HG03342 (cell line): ENCODE results near the gene BEND5.

Experiments
- ATAC-seq: cut with Tn5 transposase; IDR thresholded peaks from one replicate; pipeline ENCODE4 v1.9.1; 2021; ENCODE audit warnings: mild to moderate bottlenecking, moderate library complexity; ENCODE audit not compliant: unreplicated experiment

Gene BEND5, protein sequence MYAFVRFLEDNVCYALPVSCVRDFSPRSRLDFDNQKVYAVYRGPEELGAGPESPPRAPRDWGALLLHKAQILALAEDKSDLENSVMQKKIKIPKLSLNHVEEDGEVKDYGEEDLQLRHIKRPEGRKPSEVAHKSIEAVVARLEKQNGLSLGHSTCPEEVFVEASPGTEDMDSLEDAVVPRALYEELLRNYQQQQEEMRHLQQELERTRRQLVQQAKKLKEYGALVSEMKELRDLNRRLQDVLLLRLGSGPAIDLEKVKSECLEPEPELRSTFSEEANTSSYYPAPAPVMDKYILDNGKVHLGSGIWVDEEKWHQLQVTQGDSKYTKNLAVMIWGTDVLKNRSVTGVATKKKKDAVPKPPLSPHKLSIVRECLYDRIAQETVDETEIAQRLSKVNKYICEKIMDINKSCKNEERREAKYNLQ

GRCh38 chr1:48776393-48777218 lies at the start of gene BEND5:
Gene BEND5 (minus strand): TSS chr1:48776891. CDS start chr1:48776831, 60 bp downstream.
- no peak for ATAC-seq

GRCh38 chr1:48823168-48823567 lies 46.5 kb upstream of the BEND5 start:
- no peak for ATAC-seq

- ATAC-seq = no peak
These were observed 43.8 kb upstream of the BEND5 start for GRCh38 chr1:48820491-48820890.

DNA sequence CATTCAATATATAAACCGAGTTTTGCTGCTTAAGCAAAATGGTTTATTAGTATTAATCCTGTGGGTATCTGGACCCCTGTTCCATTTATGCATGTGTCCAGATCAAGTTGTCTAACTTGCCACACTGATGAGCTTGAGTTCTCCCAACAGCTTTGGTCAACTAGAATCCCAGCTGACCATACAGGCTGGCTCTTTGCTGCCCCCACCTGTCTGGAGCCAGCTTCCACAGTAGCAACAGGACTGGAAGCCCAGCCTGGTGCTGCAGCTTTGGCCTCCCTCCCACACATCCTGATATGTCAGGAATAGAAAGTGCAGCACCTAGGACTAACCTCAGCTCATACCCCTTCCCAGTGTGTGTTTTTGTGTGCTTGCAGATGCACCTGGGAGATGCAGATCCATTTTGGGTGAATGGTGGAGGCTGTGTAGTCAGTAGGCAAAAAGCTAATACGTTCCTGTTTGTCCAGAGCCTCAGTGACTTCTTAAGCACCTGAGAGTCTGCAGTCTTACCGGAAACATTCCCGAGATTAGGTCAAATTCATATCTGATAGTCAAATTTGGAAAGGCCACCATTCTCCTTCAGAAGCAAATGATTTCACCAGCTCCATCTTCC lies 40.9 kb upstream of the BEND5 start:
- ATAC-seq = peak; percentile 72

GRCh38 chr1:48810740-48811139 lies 34.0 kb upstream of the BEND5 start:
- no peak for ATAC-seq

- no peak for ATAC-seq
These were observed 31.8 kb upstream of the BEND5 start for GRCh38 chr1:48808496-48808895.

- no peak for ATAC-seq
These were observed 31.0 kb upstream of the BEND5 start for GRCh38 chr1:48807554-48808260.

- ATAC-seq = no peak
These were observed 26.8 kb upstream of the BEND5 start for GRCh38 chr1:48803474-48803873.

DNA sequence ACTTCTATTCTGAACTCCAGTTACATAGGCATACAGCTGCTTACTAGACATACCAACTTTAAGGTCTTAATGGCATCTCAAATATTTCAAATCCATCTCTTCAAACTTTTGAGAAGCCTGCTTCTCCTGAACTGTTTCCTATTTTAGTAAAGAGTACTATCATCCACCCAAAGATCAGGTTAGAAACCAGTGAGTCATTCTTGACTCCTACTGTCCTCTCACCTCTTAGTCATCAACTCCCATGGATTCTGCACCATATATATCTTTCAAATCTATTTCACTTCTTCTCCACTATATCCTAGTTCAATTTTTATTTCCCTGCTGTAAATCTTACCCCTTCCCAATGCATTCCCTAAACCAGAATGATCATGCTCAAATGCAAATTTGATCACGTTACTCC lies 18.1 kb upstream of the BEND5 start:
- ATAC-seq = no peak

- peak; percentile 92 for ATAC-seq
These were observed 17.2 kb upstream of the BEND5 start for GRCh38 chr1:48793863-48794262.

DNA sequence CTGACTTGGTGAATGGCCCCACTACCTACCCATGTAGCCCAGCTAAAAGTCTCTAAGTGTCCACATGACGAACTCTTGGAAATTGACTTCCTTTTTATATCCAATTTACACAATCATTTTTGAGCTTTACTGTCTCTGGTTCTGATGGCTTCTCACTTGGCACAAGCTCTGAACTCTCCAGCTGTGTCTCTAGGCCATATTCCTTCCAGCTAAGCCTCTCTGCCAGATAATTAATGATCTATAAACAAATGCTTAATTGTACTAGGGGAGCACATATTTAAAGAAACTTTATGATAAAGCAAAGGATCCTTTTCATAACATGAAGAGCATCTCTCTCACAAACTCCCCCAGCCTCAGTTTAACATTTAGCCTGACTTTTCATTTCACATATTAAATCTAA lies 16.3 kb upstream of the BEND5 start:
- ATAC-seq = no peak

- ATAC-seq = peak; percentile 29
These were observed 13.7 kb upstream of the BEND5 start for GRCh38 chr1:48790397-48790796.

GRCh38 chr1:48789903-48790302 lies 13.2 kb upstream of the BEND5 start:
- ATAC-seq = no peak

GRCh38 chr1:48785869-48786268 lies 9.2 kb upstream of the BEND5 start:
- ATAC-seq = no peak

GRCh38 chr1:48784301-48784700 lies 7.6 kb upstream of the BEND5 start:
- no peak for ATAC-seq

- ATAC-seq = no peak
These were observed 666 bp upstream of the BEND5 start for GRCh38 chr1:48777219-48777895.

- ATAC-seq = no peak
These were observed 779 bp downstream of the BEND5 start for GRCh38 chr1:48775831-48776392.

DNA sequence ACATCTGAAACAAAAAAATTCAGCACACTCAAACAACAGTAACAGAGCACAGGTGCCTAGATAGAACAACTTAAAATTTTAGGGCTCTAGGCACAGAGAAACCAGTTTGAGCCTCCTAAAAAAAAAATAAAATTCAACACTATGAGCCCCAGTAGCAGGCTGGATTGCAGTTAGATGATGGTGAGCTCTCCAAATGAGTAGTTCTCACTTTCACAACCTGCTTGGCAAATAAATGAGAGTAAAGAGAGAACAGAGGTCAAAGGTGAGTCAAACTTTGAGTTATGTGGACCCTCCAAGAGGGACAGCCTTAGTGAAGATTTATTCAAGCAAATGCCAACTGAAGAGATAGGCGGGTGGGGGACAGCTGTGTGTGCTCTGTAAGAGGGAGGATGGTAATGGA lies 3.6 kb downstream of the BEND5 start:
- ATAC-seq = no peak

DNA sequence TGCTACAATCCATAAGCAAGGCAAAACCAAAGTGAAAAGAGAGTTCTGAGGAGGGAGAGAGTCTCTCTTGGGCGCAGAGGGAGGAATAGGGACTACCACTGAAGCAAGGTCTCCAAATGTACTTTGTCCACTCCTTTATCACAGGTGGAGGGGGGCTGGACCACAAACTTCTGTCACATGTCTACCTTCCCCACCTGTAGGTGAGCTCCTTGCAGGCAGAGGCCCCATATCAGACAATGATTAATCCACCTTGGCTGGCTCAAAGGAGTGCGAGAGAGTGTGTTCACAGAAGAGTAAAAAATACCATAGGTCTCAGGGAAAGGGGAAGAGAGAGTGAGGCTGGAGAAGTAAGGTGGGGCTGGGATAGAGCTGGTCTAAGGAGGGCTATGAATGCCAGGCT lies 4.5 kb downstream of the BEND5 start:
- no peak for ATAC-seq

DNA sequence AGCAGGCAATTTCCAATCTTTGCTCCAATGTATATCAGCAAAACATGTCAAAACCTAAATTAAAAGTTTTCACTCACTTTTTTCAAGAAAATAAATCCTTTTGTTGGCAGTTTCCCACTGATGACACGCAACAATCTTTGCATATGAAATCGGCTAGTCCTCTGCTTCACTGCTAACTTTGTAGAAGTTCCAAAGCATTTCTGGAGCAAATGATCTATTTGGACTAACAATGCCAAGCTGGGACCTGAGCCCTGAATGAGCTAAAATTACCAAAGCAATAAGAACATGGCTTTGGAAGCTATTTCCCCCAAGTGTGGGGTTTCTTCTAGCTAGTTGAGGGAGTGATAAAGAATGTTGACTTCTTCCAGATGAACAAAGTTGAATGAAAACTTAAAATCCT lies 5.1 kb downstream of the BEND5 start:
- no peak for ATAC-seq
